CD4-positive, CD25-positive, alpha-beta regulatory T cell (primary cell): ENCODE measurements around the gene ATXN1. TPM values are rescaled to one million over a fixed set of nuclear protein-coding genes. Genes with fewer than 3 reads are reported as not detected.

Experiments
- ATAC-seq, 2 donors: fragments of 150-1000 bp; cut with Tn5 transposase; one replicate each; pipeline ENCODE4 v1.10.0; 2021; ENCODE audit warnings: low read depth in 2 of 2, moderate number of reproducible peaks in 2 of 2, moderate library complexity in 1 of 2
- DNase-seq, 3 donors: peaks; one replicate each; pipeline versions ENCODE4 v3.0.0 to v3.0.0-alpha.2; 2012 to 2022; ENCODE audit warnings: mixed read lengths in 1 of 3
- H3K27ac ChIP-seq: one replicate; pipeline ENCODE4 v1.7.0; 2013; ENCODE audit warnings: mild to moderate bottlenecking, low read length; ENCODE audit not compliant: insufficient read depth, poor library complexity, severe bottlenecking
- H3K27me3 ChIP-seq: one replicate; pipeline ENCODE4 v1.7.0; 2013; ENCODE audit warnings: low read length; ENCODE audit not compliant: control insufficient read depth, insufficient read depth
- H3K36me3 ChIP-seq: one replicate; pipeline ENCODE4 v1.7.0; 2013; ENCODE audit warnings: mild to moderate bottlenecking, low read length, moderate library complexity; ENCODE audit not compliant: control insufficient read depth, insufficient read depth
- H3K4me1 ChIP-seq: 2 replicates; pipeline ENCODE4 v1.7.0; 2013; ENCODE audit warnings: mild to moderate bottlenecking, low read length; ENCODE audit not compliant: insufficient read depth, control insufficient read depth, poor library complexity, severe bottlenecking
- H3K4me3 ChIP-seq: one replicate; pipeline ENCODE4 v1.7.0; 2013; ENCODE audit warnings: low read depth, mild to moderate bottlenecking, low read length, moderate library complexity
- H3K9me3 ChIP-seq, 2 experiments: 1 replicate in 1 of 2; 2 replicates in 1 of 2; pipeline ENCODE4 v1.7.0; 2013; ENCODE audit warnings: low read length in 2 of 2, mild to moderate bottlenecking in 1 of 2, moderate library complexity in 1 of 2; ENCODE audit not compliant: control insufficient read depth in 2 of 2
- H3K27ac Mint-ChIP-seq, 3 donors: one replicate each; pipeline ENCODE4 v1.8.0; 2020 to 2022; ENCODE audit warnings: mild to moderate bottlenecking in 3 of 3, mixed read lengths in 3 of 3, moderate library complexity in 2 of 3
- H3K27me3 Mint-ChIP-seq: one replicate; pipeline ENCODE4 v1.8.0; 2022; ENCODE audit warnings: mild to moderate bottlenecking, mixed read lengths
- H3K36me3 Mint-ChIP-seq: one replicate; pipeline ENCODE4 v1.8.0; 2020; ENCODE audit warnings: mixed read lengths
- H3K4me1 Mint-ChIP-seq, 4 donors: one replicate each; pipeline ENCODE4 v1.8.0; 2020 to 2022; ENCODE audit warnings: mixed read lengths in 4 of 4, mild to moderate bottlenecking in 1 of 4
- H3K4me3 Mint-ChIP-seq, 4 donors: one replicate each; pipeline ENCODE4 v1.8.0; 2020 to 2022; ENCODE audit warnings: mild to moderate bottlenecking in 4 of 4, mixed read lengths in 4 of 4, moderate library complexity in 3 of 4
- H3K9me3 Mint-ChIP-seq, 7 donors: one replicate each; pipeline ENCODE4 v1.8.0; 2020 to 2022; ENCODE audit warnings: mixed read lengths in 7 of 7, mild to moderate bottlenecking in 3 of 7, moderate library complexity in 2 of 7
- polyA plus RNA-seq, 4 donors: library from polyadenylated mRNA; unstranded; fragments of 300-500 nt; fragmentation: Illumina TruSeq; gene quantifications; one replicate each; pipeline ENCODE4 v1.2.3, GENCODE V29; 2021
- total RNA-seq: library from RNA; stranded (reverse); gene quantifications from one replicate; pipeline ENCODE4 v1.2.3, GENCODE V29; 2022

The ATXN1 gene
- total and polyA plus RNA-seq, 5 donors from 2014 or later: 15.8 to 191 (median 19.2) TPM

- Histone ChIP-seq H3K4me1 (no peaks in the 10 kb centered on the region), H3K9me3 (no peaks in the 10 kb centered on the region), H3K4me3 (no peak overlapping the region), H3K27ac (no peak overlapping the region), H3K36me3 (peaks cover 2% of the 10 kb centered on the region), H3K27me3 (no peaks in the 10 kb centered on the region)
- DNase-seq (no peak), ATAC-seq (no peak)
- Mint-ChIP-seq H3K4me3 (no peak overlapping the region), H3K27ac (peak overlapping the region in 1 of 3 donors; percentile 51), H3K9me3 (no peaks in the 10 kb centered on the region), H3K36me3 (peaks cover 9% of the 10 kb centered on the region), H3K27me3 (no peaks in the 10 kb centered on the region), H3K4me1 (peaks cover 14 to 23% (median 23%) of the 10 kb centered on the region in 4 donors)
Measured at GRCh38 chr6:16352821-16353438, 408.3 kb downstream of the ATXN1 start.

- peaks cover 2% of the 10 kb centered on the region for H3K36me3 ChIP-seq
- peaks cover 8 to 23% (median 20%) of the 10 kb centered on the region in 4 donors for H3K4me1 Mint-ChIP-seq
- H3K36me3 Mint-ChIP-seq: peaks cover 12% of the 10 kb centered on the region
- H3K27me3 ChIP-seq: no peaks in the 10 kb centered on the region
- H3K4me3 ChIP-seq: no peak overlapping the region
- H3K9me3 Mint-ChIP-seq: no peaks in the 10 kb centered on the region
- no peak for DNase-seq
- H3K27ac ChIP-seq: no peak overlapping the region
- no peaks in the 10 kb centered on the region for H3K9me3 ChIP-seq
- no peak overlapping the region for H3K4me3 Mint-ChIP-seq
- H3K27ac Mint-ChIP-seq: no peak overlapping the region
- no peak for ATAC-seq
- H3K27me3 Mint-ChIP-seq: no peaks in the 10 kb centered on the region
- H3K4me1 ChIP-seq: no peaks in the 10 kb centered on the region
Measured at GRCh38 chr6:16352258-16352635, 409.0 kb downstream of the ATXN1 start.

- Mint-ChIP-seq H3K9me3 (no peaks in the 10 kb centered on the region), H3K36me3 (peaks cover 8% of the 10 kb centered on the region), H3K4me3 (no peak overlapping the region), H3K4me1 (peaks cover 4 to 20% (median 14%) of the 10 kb centered on the region in 4 donors), H3K27ac (peak overlapping the region in 1 of 3 donors; percentile 52), H3K27me3 (no peaks in the 10 kb centered on the region)
- ATAC-seq: no peak
- Histone ChIP-seq H3K4me3 (no peak overlapping the region), H3K4me1 (no peaks in the 10 kb centered on the region), H3K27me3 (no peaks in the 10 kb centered on the region), H3K27ac (no peak overlapping the region), H3K9me3 (no peaks in the 10 kb centered on the region), H3K36me3 (peaks cover 4% of the 10 kb centered on the region)
- no peak for DNase-seq
Measured at GRCh38 chr6:16349544-16349943, 411.7 kb downstream of the ATXN1 start.

- Histone ChIP-seq H3K36me3 (peaks cover 4% of the 10 kb centered on the region), H3K4me3 (no peak overlapping the region), H3K4me1 (no peaks in the 10 kb centered on the region), H3K9me3 (no peaks in the 10 kb centered on the region), H3K27ac (no peak overlapping the region), H3K27me3 (no peaks in the 10 kb centered on the region)
- peaks cover 5 to 20% (median 14%) of the 10 kb centered on the region in 4 donors for H3K4me1 Mint-ChIP-seq
- H3K27ac Mint-ChIP-seq: no peak overlapping the region
- H3K36me3 Mint-ChIP-seq: peaks cover 12% of the 10 kb centered on the region
- H3K9me3 Mint-ChIP-seq: no peaks in the 10 kb centered on the region
- DNase-seq (no peak), ATAC-seq (no peak)
- no peaks in the 10 kb centered on the region for H3K27me3 Mint-ChIP-seq
- H3K4me3 Mint-ChIP-seq: no peak overlapping the region
Measured at GRCh38 chr6:16346831-16347230, 414.4 kb downstream of the ATXN1 start.

GRCh38 chr6:16345449-16346330, 415.6 kb downstream of the ATXN1 start:
- no peaks in the 10 kb centered on the region for H3K4me1 ChIP-seq

GRCh38 chr6:16344756-16345155, 416.5 kb downstream of the ATXN1 start:
- H3K9me3 ChIP-seq: no peaks in the 10 kb centered on the region
- H3K27ac ChIP-seq: no peak overlapping the region
- H3K36me3 ChIP-seq: peaks cover 8% of the 10 kb centered on the region
- H3K27ac Mint-ChIP-seq: peak overlapping the region in 1 of 3 donors; percentile 9
- H3K27me3 ChIP-seq: no peaks in the 10 kb centered on the region
- no peaks in the 10 kb centered on the region for H3K9me3 Mint-ChIP-seq
- peaks cover 10 to 15% (median 13%) of the 10 kb centered on the region in 4 donors for H3K4me1 Mint-ChIP-seq
- peaks cover 12% of the 10 kb centered on the region for H3K36me3 Mint-ChIP-seq
- DNase-seq (no peak), ATAC-seq (no peak)
- no peak overlapping the region for H3K4me3 Mint-ChIP-seq
- H3K4me1 ChIP-seq: no peaks in the 10 kb centered on the region
- no peaks in the 10 kb centered on the region for H3K27me3 Mint-ChIP-seq
- no peak overlapping the region for H3K4me3 ChIP-seq

More at GRCh38 chr6:16345449-16346330, 415.6 kb downstream of the ATXN1 start:
- Mint-ChIP-seq H3K27ac (peak overlapping the region in 1 of 3 donors; percentile 58), H3K4me1 (peaks cover 10 to 20% (median 14%) of the 10 kb centered on the region in 4 donors), H3K9me3 (no peaks in the 10 kb centered on the region), H3K4me3 (no peak overlapping the region), H3K27me3 (no peaks in the 10 kb centered on the region), H3K36me3 (peaks cover 12% of the 10 kb centered on the region)
- H3K27me3 ChIP-seq: no peaks in the 10 kb centered on the region
- no peak for DNase-seq
- H3K4me3 ChIP-seq: no peak overlapping the region
- H3K9me3 ChIP-seq: no peaks in the 10 kb centered on the region
- H3K36me3 ChIP-seq: peaks cover 4% of the 10 kb centered on the region
- ATAC-seq: no peak
- no peak overlapping the region for H3K27ac ChIP-seq

GRCh38 chr6:16343593-16343992, 417.7 kb downstream of the ATXN1 start:
- Mint-ChIP-seq H3K27ac (no peak overlapping the region), H3K27me3 (no peaks in the 10 kb centered on the region), H3K36me3 (peaks cover 15% of the 10 kb centered on the region), H3K9me3 (no peaks in the 10 kb centered on the region), H3K4me1 (peaks cover 1 to 19% (median 10%) of the 10 kb centered on the region in 4 donors), H3K4me3 (no peak overlapping the region)
- ATAC-seq: no peak
- Histone ChIP-seq H3K27ac (no peak overlapping the region), H3K27me3 (no peaks in the 10 kb centered on the region), H3K9me3 (no peaks in the 10 kb centered on the region), H3K36me3 (peaks cover 8% of the 10 kb centered on the region), H3K4me3 (no peak overlapping the region), H3K4me1 (no peaks in the 10 kb centered on the region)
- no peak for DNase-seq
